ENCODE results near the gene MYLK3.

The MYLK3 gene

DNA sequence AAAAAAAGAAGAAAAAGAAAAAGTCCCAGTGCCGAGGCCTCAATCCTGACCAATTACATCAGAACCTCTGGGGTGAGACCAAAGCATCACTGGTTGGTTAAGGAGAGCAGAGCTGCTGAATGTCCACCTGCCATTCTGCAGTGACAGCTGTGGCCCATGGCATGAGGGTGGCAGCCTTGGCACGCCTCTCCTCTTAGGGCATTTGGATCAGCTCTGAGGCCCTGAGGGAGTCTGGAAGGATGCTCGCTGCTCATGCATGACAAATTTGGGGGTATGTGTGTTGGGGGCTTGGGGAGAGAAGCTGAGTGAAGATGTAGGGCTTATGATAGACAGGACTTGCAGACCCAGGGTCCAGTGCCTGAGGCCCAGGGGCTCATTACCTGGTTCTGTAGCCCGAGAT lies 26.3 kb downstream of the MYLK3 start:
- no peak for FAIRE-seq

DNA sequence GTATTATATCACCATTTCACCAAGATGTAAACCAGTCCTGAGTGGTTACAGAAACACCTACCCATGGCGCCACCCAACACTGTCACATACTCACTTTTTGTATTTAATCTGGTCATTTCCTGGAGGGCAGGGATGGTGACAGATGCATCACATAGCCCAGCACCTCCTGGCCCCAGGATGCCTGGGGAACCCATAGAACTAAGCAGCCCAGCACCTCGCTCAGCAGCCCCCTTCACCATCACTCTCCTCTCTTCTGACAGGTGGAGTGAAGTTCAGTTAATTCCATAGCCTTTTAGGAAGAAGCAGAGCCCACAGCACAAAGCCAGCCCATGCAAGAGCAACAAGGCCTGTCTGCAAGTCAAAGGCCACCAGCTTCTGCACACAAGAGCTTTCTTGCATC lies 27.5 kb downstream of the MYLK3 start:
- no peak for FAIRE-seq

DNA sequence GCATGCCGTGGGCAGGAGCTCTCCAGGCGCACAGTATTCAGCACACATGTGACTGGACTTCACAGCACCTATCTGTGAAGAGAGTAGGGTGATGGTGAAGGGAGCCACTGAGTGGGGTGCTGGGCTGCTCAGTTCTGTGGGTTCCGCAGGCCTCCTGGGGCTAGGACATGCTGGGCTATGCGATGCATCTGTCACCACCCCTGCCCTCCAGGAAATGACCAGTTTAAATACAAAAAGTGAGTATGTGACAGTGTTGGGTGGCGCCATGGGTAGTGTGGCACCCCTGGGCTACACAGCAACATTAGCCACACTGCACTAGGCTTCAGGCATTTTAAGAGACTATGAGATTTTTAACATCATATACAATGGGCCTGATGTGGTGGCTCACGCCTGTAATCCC lies 28.6 kb downstream of the MYLK3 start:
- FAIRE-seq, result no peak

DNA sequence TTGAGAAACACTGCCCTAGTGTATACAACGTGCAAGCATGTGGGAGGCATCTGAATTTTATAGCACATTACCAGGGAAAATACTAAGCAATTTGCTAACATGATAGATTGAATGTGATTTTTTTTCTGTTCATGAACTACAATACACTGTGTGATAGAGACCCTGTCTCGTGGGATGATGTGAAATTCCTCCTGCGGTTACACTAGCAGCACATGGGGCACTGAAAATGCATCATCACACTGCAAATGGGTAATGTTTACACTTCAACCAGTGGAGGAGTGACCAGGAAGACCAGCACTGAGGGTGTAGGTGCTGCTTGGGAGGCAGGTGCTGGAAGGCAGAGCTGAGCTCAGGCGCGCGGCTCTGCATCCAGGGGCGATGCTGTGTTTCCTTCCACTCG lies 29.9 kb downstream of the MYLK3 start:
- FAIRE-seq, result no peak

DNA sequence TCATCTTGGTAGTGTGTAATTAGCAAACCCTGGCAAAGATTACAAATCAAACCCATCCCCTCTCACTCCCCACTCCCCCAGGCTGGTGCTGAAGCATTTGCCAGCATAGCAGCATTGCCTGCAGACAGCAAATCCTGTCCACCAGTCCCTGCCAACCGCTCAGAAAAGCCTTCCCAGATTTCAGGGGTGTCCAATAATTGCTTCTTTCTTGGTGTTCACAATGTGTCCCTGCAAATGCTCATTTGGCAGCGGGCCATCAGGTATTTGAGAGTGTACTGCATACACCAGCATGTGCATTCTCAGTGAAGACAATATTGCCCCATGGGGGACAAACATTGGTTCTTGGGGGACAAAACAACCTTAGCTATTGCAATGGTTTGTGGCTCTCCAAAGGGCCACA lies 30.5 kb downstream of the MYLK3 start:
- FAIRE-seq, result no peak

DNA sequence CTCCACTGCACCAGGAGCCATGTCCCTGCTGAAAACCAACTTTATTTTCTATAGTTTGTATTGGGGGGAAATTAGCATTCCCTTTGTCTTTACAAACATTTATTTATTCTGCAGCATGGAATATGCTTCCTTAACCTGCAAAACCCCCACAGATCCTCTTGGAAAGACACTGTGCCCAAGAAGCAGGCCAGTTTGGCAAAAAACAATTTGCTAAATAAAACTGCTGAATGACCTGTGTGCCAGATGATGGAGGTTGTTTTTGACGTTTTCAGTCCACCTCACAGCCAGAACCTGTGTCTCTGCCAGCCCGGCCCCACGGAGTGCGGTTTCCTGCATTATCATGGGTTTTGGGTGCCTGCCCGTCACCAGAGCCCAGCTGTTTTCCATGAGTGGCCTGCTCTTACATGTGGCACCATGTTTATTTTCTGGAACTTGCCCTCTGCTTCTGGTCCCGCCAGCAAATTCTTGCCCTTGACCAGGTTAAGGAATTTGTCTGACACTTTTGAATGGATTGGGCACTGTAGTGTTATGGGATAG lies 32.3 kb downstream of the MYLK3 start:
- FAIRE-seq, result no peak

DNA sequence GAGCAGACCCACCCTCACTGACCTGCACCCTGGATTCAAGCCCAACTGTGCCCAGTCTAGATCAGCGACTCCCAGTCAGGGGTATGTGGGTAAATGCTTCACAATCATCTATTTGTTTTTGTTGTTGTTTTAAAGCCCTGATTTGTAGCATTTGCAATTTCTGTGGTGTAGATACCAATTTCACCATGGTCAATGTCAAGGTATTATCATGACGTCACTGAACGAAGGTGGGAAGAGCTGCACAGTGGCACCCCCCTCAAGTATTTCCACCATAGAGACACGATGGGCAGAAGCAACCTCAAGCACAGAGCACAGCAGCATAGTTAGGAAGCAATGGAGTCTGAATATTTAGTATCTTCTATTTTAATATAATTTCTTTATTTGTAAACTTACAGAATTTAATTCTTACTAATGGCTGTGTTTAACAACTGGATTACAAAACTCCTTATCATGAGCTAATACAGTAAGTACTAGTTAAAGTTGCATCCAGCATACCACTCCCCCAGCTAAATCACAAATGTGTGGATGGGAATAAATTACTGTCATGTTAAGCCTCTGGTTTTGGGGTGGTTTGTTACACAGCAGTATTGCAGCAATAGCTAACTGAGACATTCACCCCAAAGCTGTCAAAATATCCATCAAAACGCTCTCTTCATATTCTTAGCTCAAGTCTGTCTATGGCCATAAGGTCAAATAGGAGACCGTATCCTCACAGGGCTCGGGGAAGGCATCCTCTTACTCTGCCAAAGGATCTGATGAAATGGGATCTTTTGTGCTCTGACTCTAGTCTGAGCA lies 33.1 kb downstream of the MYLK3 start:
- no peak for FAIRE-seq

DNA sequence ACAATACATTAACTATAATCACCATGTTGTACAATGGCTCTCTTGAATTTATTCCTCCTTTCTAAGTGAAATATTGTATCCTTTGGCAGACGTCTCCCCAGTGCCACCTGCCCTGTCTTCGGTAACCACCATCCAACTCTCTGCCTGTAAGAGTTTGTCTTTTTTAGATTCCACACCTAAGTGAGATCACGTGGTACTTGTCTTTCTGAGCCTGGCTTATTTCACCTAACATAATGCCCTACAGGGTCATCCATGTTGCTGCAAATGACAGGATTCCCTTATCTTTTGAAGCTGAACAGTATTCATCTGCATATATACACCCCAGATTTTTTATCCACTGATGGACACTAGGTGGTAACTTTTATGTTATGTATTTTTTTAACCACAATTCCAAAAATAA lies 34.5 kb downstream of the MYLK3 start:
- no peak for FAIRE-seq

DNA sequence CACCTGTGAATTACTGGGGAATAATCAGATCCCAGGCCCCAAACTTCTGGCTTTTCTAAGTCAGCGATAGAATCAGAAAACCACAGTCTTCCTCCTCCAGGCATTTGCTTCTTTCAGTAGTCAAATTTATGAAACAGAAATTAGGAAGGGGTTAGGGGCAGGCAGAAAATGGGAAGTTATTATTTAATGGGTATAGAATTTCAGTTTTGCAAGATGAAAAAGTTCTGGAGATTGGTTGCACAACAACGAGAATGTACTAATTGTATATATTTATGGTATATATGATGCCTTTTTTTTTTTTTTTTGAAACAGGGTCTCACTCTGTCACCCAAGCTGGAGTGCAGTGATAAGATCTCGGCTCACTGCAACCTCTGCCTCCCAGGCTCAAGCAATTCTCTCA lies 35.2 kb downstream of the MYLK3 start:
- no peak for FAIRE-seq

DNA sequence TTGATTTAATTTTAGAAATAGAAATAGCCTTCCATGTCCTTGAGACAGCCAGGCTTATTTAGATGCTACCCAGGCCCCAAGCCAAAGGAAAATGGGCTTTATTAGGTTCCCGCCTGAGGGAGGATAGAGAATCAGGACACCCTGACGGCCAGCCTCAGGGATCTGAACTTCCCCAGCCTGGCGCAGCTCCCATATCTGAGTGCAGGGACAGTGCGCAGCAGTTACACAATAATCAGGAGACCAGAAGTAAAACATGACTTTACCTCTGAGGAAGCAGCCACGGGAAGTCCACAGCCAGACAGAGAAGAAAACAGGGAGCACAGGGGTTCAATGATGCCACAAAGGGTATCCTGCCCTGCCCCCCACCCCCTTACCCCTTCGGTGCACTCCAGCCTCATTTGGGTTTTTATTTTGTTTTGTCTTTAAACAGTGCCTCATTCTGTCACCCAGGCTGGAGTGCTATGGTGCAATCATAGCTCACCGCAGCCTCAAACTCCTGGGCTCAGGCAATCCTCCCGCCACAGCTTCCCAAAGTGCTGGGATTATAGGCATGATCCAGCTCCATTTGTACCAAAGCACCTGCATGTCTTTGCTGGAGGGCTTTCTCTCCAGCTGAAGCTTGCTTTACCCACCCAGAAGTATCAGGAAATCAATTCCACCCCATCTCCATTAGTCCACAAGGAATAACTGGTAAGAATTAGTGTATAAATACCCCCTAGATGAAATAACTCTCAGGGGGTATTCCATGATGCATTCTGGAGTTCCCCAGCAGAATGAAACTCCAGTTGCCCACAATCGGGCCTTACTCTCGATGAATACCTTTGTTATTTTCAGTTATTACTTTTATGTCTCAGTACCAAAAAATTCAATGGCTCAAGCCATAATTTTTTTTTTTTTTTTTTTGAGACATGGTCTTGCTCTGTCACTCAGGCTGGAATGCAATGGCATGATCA lies 36.8 kb downstream of the MYLK3 start:
- FAIRE-seq, result no peak

DNA sequence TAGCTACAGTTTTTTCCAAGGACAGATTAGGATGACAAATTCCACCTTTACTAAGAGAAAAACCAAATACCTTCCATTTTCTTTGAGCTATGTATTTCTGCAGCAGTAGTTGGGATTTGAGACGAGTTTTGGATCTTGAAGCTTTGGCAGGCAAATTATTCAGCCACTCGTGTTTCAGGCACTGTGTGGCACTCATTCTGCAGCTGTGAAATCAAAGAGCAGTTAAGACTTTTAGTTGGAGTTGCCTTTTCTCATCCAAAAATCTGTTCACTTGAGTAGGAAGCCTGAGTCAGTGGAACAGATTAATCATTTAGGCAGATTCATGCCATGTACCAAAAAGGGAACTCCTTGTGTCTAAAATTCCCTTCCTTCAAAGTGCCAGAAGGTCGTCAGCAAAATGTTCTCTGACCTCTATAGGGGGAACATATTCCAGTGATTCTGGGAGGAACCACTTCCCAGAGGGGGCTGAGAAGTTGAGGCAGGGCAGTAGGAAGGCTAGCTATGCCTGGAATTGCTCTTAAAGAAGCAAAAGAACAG lies 38.6 kb downstream of the MYLK3 start:
- no peak for FAIRE-seq

DNA sequence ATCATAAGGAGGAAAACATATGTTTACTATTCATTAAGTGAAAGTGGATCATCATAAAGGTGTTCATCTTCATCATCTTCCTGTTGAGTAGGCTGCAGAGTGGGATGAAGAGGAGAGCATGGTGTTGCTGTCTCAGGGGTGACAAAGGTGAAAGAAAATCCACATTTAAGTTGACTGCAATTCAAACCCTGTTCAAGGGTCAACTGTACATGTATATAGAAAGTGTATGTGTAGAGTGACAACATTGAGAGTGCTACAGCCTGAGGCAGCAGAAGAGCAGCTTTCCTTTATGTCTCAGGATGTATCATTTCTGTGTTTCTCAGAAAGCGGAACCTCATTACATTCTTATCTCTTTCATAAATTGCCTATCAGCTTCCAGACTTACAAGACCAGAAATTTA lies 41.5 kb downstream of the MYLK3 start:
- FAIRE-seq, result no peak

DNA sequence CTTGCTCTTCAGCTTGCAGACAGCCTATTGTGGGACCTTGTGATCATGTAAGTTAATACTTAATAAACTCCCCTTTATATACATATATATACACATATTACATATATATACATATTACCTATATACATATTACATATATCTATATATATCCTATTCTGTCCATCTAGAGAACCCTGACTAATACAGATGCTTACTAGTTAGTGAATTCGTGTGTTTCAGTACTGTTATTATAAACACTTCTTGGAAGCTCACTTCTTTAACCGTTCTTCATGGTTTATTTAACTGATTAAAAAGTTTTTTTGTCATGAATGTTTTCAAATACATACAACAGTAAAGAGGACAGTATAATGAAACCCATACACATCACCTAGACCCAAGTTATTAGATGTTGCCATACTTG lies 46.1 kb downstream of the MYLK3 start:
- no peak for FAIRE-seq

DNA sequence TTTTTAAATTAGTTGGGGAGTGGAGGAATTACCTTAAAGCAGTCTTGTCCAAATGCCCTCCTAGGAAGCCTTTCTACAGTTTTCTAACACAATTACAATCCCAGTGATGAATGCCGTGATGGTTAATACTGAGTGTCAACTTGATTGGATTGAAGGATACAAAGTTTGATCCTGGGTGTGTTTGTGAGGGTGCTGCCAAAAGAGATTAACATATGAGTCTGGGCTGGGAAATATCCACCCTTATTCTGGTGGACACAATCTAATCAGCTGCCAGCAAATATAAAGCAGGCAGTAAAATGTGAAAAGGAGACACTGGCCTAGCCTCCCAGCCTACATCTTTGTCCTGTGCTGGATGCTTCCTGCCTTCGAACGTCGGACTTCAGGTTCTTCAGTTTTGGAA lies 46.5 kb downstream of the MYLK3 start:
- no peak for FAIRE-seq

DNA sequence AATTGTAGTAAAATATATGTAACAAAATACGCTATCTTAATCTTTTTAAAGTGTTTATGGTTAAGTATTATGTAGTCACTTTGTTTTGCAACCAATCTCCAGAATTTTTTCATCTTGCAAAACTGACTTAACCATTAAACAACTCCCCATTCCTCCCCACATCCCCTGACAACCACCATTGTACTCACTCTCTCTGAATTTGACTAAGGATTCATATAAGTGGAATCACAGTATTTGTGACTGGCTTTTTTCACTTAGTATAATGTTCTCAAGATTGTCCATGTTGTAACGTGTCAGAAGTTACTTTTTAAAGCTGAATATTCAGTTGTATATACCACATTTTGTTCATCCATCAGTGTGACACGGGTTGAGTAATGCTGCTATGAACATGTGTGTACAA lies 48.1 kb downstream of the MYLK3 start:
- no peak for FAIRE-seq

DNA sequence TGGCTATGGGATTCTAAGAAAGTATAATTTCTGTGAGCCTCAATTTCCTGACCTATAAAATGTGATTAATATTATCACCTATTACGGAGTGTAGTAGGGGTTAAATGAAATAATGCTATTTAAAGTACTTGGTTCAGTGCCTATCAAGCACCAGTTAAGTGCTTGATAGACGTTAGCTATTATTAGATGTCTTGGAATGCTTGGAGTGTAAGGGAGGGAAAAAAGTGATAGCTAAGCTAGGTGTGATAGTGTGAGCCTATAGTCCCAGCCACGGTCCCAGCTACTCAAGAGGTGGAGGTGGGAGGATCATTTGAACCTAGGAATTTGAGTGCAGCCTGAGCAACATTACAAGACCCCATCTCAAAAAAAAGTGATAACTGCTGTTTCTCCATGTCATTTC lies 51.2 kb downstream of the MYLK3 start:
- FAIRE-seq, result no peak

DNA sequence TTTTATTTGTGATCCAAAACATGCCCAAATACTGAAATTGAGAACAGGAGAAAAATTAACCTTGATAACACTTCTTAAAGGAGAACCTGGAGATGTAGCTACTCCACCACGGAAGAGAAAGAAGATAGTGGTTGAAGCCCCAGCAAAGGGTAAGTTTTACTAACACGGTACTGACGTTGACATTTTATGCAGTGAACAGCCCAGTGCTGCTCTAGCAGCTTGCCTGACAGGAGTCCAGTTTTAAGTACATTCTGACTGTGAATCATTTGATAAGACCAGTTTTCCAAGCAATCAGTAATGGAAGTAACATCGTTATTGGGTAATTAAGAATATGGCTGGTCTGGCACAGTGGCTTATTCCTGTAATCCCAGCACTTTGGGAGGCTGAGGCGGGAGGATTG lies 52.2 kb downstream of the MYLK3 start:
- no peak for FAIRE-seq

DNA sequence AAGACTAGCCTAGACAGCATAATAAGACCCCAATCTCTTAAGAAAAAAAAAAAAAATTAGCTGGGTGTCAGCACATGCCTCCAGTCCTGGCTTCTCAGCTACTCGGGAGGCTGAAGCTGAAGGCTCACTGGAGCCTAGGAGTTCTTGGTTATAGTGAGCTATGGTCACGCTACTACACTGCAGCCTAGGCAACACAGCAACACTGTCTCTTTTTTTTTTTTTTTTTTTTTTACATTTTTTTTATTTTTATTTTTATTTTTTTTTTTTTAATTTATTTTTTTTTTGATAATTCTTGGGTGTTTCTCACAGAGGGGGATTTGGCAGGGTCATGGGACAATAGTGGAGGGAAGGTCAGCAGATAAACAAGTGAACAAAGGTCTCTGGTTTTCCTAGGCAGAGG lies 54.5 kb downstream of the MYLK3 start:
- FAIRE-seq, result no peak

DNA sequence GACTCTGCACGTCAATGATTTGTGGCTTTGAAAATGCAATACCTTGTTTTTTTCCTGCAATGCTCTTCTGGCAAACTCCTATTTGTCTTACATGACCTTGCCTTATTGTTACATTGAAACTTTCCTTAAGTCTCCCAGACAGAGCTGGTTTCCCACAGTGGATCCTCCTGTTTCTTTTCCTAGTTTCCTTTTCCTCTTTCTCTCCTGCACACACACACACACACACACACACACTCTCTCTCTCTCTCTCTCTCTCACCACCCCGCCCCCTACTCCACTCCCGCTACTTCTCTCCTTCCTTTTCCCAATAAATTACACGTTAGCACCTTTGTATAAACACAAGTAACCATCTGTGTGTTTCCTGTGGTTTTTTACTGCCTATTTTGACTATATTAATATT lies 56.4 kb downstream of the MYLK3 start:
- FAIRE-seq, result no peak

DNA sequence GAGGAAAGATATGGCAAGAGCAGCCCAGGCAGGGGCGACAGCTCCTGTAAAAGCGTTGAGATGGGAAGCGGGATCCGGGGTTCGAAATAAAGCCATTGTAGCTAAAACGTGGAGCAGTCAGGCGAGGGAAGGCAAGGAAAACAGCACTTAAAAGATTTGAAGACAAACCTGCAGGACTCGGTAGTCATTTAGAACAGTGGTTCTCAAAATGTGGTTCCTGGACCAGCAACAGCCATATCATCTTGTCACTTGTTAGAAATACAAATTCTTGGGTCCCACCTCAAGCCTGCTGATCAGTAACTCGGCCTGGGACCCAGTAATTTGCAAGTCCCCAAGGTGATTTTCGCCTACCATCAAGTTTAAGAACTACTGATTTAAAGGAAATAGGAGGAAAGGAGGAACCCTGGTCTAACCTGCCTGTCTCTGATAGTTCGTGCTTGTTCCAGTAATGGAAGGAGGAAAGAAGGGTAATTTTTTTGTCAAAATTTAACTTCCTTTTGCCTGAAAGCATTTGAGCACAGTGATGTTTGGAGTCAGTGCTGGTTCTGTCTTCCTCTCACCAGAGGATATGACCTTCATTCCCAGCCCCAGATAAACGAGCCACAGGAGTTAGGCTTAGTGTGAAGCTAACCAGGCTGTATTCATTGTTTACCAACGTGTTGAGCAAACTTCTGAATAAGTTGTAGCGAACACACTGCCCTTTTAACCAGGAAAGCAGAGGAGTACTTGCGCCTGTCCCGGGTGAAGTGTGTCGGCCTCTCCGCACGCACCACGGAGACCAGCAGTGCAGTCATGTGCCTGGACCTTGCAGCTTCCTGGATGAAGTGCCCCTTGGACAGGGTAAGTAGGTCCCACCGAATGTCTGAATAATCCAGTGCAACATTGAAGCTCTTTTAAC lies 57.6 kb downstream of the MYLK3 start:
- no peak for FAIRE-seq

DNA sequence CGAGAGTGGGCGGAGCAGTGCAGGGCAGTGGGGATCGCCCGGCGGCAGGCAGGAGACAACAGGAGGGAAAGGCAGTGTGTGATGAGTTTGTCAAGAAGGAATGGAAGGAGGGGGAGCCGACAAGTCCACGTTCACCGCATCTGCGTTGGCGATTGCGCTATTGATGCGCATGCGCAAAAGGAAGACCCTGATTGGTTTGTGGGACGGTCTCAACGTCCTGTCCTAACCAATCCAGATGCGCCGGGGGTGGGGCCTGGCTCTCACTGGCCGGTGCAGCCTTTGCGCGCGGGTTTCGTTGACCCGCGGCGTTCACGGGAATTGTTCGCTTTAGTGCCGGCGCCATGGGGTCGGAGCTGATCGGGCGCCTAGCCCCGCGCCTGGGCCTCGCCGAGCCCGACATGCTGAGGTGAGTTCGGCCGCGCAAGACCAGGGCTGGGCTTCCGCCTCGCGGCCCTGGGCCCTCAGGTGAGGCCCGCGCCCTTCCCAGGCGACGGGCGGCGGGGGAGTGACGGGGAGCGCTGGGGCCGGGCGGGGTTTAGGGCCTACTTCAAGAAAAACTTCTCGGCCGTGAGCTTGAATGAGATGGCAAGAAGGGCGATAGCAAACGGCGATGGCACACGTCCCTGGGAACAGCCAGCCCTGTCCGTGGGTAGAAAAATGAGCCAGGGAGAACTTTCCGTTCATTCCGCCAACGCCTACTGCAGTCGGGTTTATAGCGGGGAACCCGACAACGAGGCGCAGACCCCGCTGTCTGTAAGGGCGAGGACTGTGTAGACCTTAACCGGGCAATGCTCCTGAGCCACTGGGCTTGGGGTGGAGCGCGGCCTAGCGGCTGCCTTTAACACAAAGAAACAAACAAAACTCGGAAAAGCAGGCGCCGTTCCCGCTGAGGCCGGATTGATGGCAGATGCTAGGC lies 58.5 kb downstream of the MYLK3 start, which contains the start of gene ORC6:
ORC6 (plus strand) TSS at position 295 of the 916 bp plus-strand sequence; CDS start at position 342, 47 bp downstream.
- no peak for FAIRE-seq
